ENCODE results near the gene MPV17L.
"Not testable (repeated sequence)": the region's sequence is repeated elsewhere in the genome, so short reads cannot be mapped to it uniquely, and the experiment has no call there.

Gene MPV17L

GRCh38 chr16:15450624-15451023 lies 55.1 kb downstream of the MPV17L start:
- DNase-seq (ENCODE audit: extremely low read depth in 1 of 2, low read depth in 1 of 2): no peak

- DNase-seq (ENCODE audit: extremely low read depth in 1 of 2, low read depth in 1 of 2): no peak
Measured at GRCh38 chr16:15451098-15451731, 55.7 kb downstream of the MPV17L start.

GRCh38 chr16:15452246-15452855 lies 56.8 kb downstream of the MPV17L start:
- no peak for DNase-seq (ENCODE audit: extremely low read depth in 1 of 2, low read depth in 1 of 2)

- not testable (repeated sequence) for DNase-seq (ENCODE audit: extremely low read depth in 1 of 2, low read depth in 1 of 2)
Measured at GRCh38 chr16:15453296-15453695, 57.7 kb downstream of the MPV17L start.

GRCh38 chr16:15454933-15455332 lies 59.4 kb downstream of the MPV17L start:
- DNase-seq (ENCODE audit: extremely low read depth in 1 of 2, low read depth in 1 of 2): not testable (repeated sequence)

GRCh38 chr16:15457400-15457799 lies 61.8 kb downstream of the MPV17L start:
- no peak for DNase-seq (ENCODE audit: extremely low read depth in 1 of 2, low read depth in 1 of 2)

- no peak for DNase-seq (ENCODE audit: extremely low read depth in 1 of 2, low read depth in 1 of 2)
Measured at GRCh38 chr16:15457958-15458357, 62.4 kb downstream of the MPV17L start.

- no peak for DNase-seq (ENCODE audit: extremely low read depth in 1 of 2, low read depth in 1 of 2)
Measured at GRCh38 chr16:15459791-15460190, 64.2 kb downstream of the MPV17L start.

GRCh38 chr16:15460601-15461000 lies 65.0 kb downstream of the MPV17L start:
- no peak for DNase-seq (ENCODE audit: extremely low read depth in 1 of 2, low read depth in 1 of 2)

GRCh38 chr16:15461376-15461775 lies 65.8 kb downstream of the MPV17L start:
- DNase-seq (ENCODE audit: extremely low read depth in 1 of 2, low read depth in 1 of 2): no peak

All from stimulated activated CD8-positive, alpha-beta memory T cell treated with anti-CD3 and anti-CD28 coated beads, Interleukin-7, amount 100 ng/mL, for 48 hours (primary cell).